ENCODE results near the gene ANKRD10. TPM values are rescaled to one million over a fixed set of nuclear protein-coding genes. Genes with fewer than 3 reads are reported as not detected.

The ANKRD10 gene
- total and polyA plus RNA-seq, 2 experiments from 2014 or later, result 127 to 191 TPM

DNA sequence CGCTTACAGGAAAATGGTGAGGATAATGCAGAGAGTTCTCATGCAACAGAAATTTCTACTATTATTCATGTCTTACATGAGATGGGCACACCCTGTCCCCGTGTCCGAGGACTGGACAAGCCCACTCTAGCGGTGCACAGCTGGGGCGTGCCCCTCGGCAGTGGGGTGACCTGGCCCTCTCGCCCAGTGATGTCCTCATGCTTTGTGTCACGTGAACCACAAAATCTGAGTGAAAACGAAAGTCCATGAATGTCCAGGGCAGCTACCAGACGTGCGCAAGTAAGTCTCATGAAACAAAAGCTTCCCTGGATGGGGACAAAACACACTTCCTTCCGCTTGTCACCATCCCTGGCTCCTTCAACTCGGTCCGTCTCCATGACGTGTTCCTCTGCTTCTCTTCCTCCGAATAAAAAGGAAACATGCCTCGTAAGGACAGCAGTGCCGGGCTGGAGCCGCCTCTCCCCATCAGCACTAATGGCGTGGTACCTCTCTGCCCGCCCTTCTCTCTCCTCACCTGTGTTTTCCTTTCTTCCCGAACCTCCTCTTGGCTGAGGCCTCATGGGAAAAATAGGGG, 45.6 kb downstream of the ANKRD10 start:
- TF ChIP-seq, protein P1, sequence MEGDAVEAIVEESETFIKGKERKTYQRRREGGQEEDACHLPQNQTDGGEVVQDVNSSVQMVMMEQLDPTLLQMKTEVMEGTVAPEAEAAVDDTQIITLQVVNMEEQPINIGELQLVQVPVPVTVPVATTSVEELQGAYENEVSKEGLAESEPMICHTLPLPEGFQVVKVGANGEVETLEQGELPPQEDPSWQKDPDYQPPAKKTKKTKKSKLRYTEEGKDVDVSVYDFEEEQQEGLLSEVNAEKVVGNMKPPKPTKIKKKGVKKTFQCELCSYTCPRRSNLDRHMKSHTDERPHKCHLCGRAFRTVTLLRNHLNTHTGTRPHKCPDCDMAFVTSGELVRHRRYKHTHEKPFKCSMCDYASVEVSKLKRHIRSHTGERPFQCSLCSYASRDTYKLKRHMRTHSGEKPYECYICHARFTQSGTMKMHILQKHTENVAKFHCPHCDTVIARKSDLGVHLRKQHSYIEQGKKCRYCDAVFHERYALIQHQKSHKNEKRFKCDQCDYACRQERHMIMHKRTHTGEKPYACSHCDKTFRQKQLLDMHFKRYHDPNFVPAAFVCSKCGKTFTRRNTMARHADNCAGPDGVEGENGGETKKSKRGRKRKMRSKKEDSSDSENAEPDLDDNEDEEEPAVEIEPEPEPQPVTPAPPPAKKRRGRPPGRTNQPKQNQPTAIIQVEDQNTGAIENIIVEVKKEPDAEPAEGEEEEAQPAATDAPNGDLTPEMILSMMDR (IDR thresholded peaks at IDR 0.05; ENCODE audit: low read depth, low read length), result no peak
- no peak overlapping the region for H3K4me3 ChIP-seq
- H3K36me3 ChIP-seq, result no peaks in the 10 kb centered on the region
- H3K27me3 ChIP-seq, result no peaks in the 10 kb centered on the region
- H3K4me1 ChIP-seq (ENCODE audit: low read depth), result no peaks in the 10 kb centered on the region
- no peaks in the 10 kb centered on the region for H3K9me3 ChIP-seq (ENCODE audit: low read depth)
- H3K27ac ChIP-seq, result no peak overlapping the region
- no peak for DNase-seq (ENCODE audit: low read depth in 1 of 2, low spot score in 1 of 2)

DNA sequence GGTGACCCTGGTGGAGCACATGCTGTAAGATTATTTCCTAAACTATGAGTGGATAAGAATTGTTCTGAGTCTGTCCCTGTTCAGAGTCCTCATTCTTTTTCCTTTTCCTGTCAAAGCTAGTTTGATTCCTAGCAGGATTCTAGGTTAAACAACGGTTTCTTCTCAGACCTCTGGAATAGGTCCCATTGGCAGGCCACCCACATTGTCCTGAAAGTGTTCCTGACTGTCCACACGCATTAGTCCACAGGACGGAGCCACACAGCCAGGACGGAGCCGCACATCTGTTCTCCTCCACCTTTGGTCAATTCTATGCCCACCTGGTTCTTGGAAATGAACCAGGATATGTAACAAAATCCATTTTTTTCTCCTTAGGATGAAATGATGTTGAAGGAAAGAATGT, 46.1 kb downstream of the ANKRD10 start:
- no peak for DNase-seq (ENCODE audit: low read depth in 1 of 2, low spot score in 1 of 2)
- TF ChIP-seq, protein P1 (IDR thresholded peaks at IDR 0.05; ENCODE audit: low read depth, low read length), result no peak
- H3K4me1 ChIP-seq (ENCODE audit: low read depth), result no peaks in the 10 kb centered on the region
- H3K27ac ChIP-seq, result no peak overlapping the region
- no peaks in the 10 kb centered on the region for H3K36me3 ChIP-seq
- no peaks in the 10 kb centered on the region for H3K27me3 ChIP-seq
- no peaks in the 10 kb centered on the region for H3K9me3 ChIP-seq (ENCODE audit: low read depth)
- H3K4me3 ChIP-seq, result no peak overlapping the region

DNA sequence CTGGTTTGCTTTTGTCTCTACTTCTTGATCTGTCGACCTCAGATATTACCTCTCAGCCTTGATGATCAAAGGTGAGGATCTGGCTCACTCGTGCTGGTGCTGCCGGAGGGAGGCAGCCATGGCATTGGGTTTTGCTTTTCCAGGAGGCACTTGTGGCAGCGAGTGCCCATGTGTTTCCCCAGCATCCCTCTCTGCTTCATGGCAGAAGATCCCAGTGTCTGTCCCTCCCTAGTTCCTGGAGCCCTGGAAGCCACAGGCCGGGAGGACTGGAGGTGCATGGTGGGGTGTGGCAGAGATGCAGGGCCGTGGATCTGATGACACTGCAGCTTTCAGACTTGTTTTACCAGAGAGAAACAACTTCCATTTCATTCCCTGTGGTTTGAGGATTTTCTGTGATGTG, 47.5 kb downstream of the ANKRD10 start:
- no peak overlapping the region for H3K4me3 ChIP-seq
- H3K9me3 ChIP-seq (ENCODE audit: low read depth), result no peaks in the 10 kb centered on the region
- no peaks in the 10 kb centered on the region for H3K36me3 ChIP-seq
- H3K27ac ChIP-seq, result no peak overlapping the region
- no peaks in the 10 kb centered on the region for H3K27me3 ChIP-seq
- H3K4me1 ChIP-seq (ENCODE audit: low read depth), result no peaks in the 10 kb centered on the region
- TF ChIP-seq, protein P1 (IDR thresholded peaks at IDR 0.05; ENCODE audit: low read depth, low read length), result no peak
- DNase-seq (ENCODE audit: low read depth in 1 of 2, low spot score in 1 of 2), result no peak

DNA sequence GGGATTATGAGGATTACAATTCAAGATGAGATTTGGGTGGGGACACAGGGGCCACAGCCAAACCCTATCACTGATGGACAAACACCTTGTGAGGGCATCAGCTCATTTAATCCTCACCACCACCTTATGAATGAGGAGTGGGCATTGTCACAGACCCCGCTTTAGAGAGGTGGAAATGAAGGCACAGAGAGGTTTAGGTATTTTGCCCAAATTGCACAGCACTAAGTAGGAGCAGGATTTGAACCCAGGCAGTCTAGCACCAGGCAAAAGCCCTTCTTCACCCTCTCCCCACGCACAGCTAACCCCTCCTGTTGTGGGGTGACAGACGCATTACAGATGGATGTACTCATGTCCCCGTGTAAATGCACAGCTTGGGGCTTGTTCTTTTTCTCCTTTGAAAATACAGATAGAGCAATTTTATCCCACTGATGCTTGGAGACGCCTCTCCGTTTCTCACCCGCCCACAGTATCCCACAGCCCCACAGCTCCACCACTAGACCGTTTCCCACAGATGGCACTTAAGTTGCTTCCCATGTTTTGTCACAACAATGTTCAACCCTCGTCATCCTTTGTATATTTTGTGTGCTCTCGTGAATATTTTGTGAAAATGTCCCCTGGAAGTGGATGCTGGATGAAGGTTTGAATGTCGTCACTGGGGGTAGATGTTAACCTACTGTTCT, 48.2 kb downstream of the ANKRD10 start:
- Histone ChIP-seq H3K27ac (no peak overlapping the region), H3K27me3 (no peaks in the 10 kb centered on the region), H3K36me3 (no peaks in the 10 kb centered on the region), H3K4me1 (ENCODE audit: low read depth) (no peaks in the 10 kb centered on the region), H3K4me3 (no peak overlapping the region), H3K9me3 (ENCODE audit: low read depth) (no peaks in the 10 kb centered on the region)
- DNase-seq (ENCODE audit: low read depth in 1 of 2, low spot score in 1 of 2), result no peak
- TF ChIP-seq, protein P1 (IDR thresholded peaks at IDR 0.05; ENCODE audit: low read depth, low read length), result no peak

DNA sequence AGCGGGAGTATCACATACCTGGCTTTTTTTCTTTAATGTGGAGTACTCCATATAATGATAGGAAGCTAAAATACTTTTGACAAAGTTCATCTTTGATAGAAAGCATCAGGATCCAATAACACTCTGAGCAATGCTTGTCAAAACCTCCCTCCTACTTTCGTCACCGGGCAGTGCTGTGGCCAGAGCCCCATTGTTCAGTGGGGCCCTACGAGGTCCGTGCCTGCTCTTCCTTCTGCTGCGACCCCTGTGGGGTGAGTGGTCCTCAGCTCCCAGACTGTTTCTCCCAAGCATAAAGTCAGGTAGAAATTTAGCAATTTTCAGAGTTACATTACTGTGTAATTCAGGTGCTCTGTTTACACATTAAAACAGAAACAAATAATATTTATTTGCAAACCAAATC, 51.2 kb downstream of the ANKRD10 start:
- Histone ChIP-seq H3K4me1 (ENCODE audit: low read depth) (no peaks in the 10 kb centered on the region), H3K9me3 (ENCODE audit: low read depth) (no peaks in the 10 kb centered on the region), H3K27ac (no peak overlapping the region), H3K36me3 (no peaks in the 10 kb centered on the region), H3K4me3 (no peak overlapping the region), H3K27me3 (no peaks in the 10 kb centered on the region)
- no peak for DNase-seq (ENCODE audit: low read depth in 1 of 2, low spot score in 1 of 2)
- TF ChIP-seq, protein P1 (IDR thresholded peaks at IDR 0.05; ENCODE audit: low read depth, low read length), result no peak

All from cardiac muscle cell (in vitro differentiated cells and primary cell).